ENCODE data around the gene PIP5KL1. TPM values are rescaled to one million over a fixed set of nuclear protein-coding genes. Genes with fewer than 3 reads are reported as not detected.
A peak's percentile ranks its signal among the peaks of the same experiment; 100 is the strongest.

The PIP5KL1 gene
- 0.57 TPM for total RNA-seq
- long read RNA-seq, partial matches to known transcripts: 0 of 1 reads
- long read RNA-seq, other reads (novel, unspliced or antisense): 1 of 1 reads

- peak; percentile 88 for DNase-seq (ENCODE audit: low spot score)
- intact Hi-C loops (cut with DNase I): no loop called here
Observed at GRCh38 chr9:127930231-127931091, at the start of gene PIP5KL1. PIP5KL1 (minus strand) TSS chr9:127930777; CDS start chr9:127930752, 25 bp downstream.

- intact Hi-C loops (cut with DNase I): loop anchor here (2.0 kb wide), 1 partner anchor 29 kb away; no protein-coding TSS in a partner anchor
- no peak for DNase-seq (ENCODE audit: low spot score)
Observed at GRCh38 chr9:127980060-127980705, 49.6 kb upstream of the PIP5KL1 start.

GRCh38 chr9:127979333-127980059 lies 48.9 kb upstream of the PIP5KL1 start:
- no peak for DNase-seq (ENCODE audit: low spot score)
- intact Hi-C loops (cut with DNase I): loop anchor here (2.0 kb wide), 1 partner anchor 29 kb away; no protein-coding TSS in a partner anchor

- no peak for DNase-seq (ENCODE audit: low spot score)
- intact Hi-C loops (cut with DNase I): no loop called here
Observed at GRCh38 chr9:127979015-127979332, 48.4 kb upstream of the PIP5KL1 start.

GRCh38 chr9:127977884-127978647 lies 47.5 kb upstream of the PIP5KL1 start:
- DNase-seq (ENCODE audit: low spot score): no peak
- intact Hi-C loops (cut with DNase I): no loop called here

GRCh38 chr9:127977009-127977883 lies 46.7 kb upstream of the PIP5KL1 start:
- DNase-seq (ENCODE audit: low spot score): no peak
- intact Hi-C loops (cut with DNase I): no loop called here

- no peak for DNase-seq (ENCODE audit: low spot score)
- intact Hi-C loops (cut with DNase I): no loop called here
Observed at GRCh38 chr9:127976498-127976897, 45.9 kb upstream of the PIP5KL1 start.

- DNase-seq (ENCODE audit: low spot score): no peak
Observed at GRCh38 chr9:127975376-127976315, 45.1 kb upstream of the PIP5KL1 start.

GRCh38 chr9:127974769-127975261 lies 44.2 kb upstream of the PIP5KL1 start:
- DNase-seq (ENCODE audit: low spot score): no peak
- intact Hi-C loops (cut with DNase I): no loop called here

More at GRCh38 chr9:127975376-127976315, 45.1 kb upstream of the PIP5KL1 start:
- intact Hi-C loops (cut with DNase I): no loop called here

GRCh38 chr9:127974001-127974768 lies 43.6 kb upstream of the PIP5KL1 start:
- intact Hi-C loops (cut with DNase I): no loop called here
- no peak for DNase-seq (ENCODE audit: low spot score)

GRCh38 chr9:127973169-127974000 lies 42.8 kb upstream of the PIP5KL1 start:
- DNase-seq (ENCODE audit: low spot score): no peak
- intact Hi-C loops (cut with DNase I): loop anchor here (2.0 kb wide), 1 partner anchor 23 kb away; no protein-coding TSS in a partner anchor

GRCh38 chr9:127972236-127972871 lies 41.8 kb upstream of the PIP5KL1 start:
- DNase-seq (ENCODE audit: low spot score): no peak
- intact Hi-C loops (cut with DNase I): loop anchor here (2.0 kb wide), 1 partner anchor 22 kb away; no protein-coding TSS in a partner anchor

- DNase-seq (ENCODE audit: low spot score): no peak
- intact Hi-C loops (cut with DNase I): loop anchor here (2.0 kb wide), 1 partner anchor 21 kb away; no protein-coding TSS in a partner anchor
Observed at GRCh38 chr9:127971357-127972235, 41.0 kb upstream of the PIP5KL1 start.
